ENCODE measurements around the gene PCDHGA5.
A peak's percentile ranks its signal among the peaks of the same experiment; 100 is the strongest.

- TF ChIP-seq CTCF (IDR thresholded peaks at IDR 0.05) (peak in 1 of 3 donors; percentile 12), POLR2A (IDR thresholded peaks at IDR 0.05) (no peak), POLR2AphosphoS5 (IDR thresholded peaks at IDR 0.05) (no peak)
Measured at GRCh38 chr5:141354900-141355469, 9.0 kb upstream of the PCDHGA5 start, which contains the start of gene PCDHGA4.
